Prostate gland (tissue), 2 donors: Measurements from ENCODE around the gene YY2.
"Not testable (repeated sequence)": the region's sequence is repeated elsewhere in the genome, so short reads cannot be mapped to it uniquely, and the experiment has no call there.

Source experiments
- CTCF ChIP-seq, 4 experiments: fragments of 200-600 bp in 2 of 4; fragments of 450-650 bp in 2 of 4; sonication (generic) in 2 of 4; IDR thresholded peaks; 1 replicate in 3 of 4; 2 replicates in 1 of 4; pipeline ENCODE4 v1.5.1; 2016 to 2019; ENCODE audit warnings: antibody characterized with exemption in 4 of 4, mild to moderate bottlenecking in 2 of 4, moderate library complexity in 2 of 4
- POLR2A ChIP-seq: fragments of 450-650 bp; IDR thresholded peaks from one replicate; pipeline ENCODE4 v1.6.1; 2016; ENCODE audit warnings: antibody characterized with exemption, mild to moderate bottlenecking
- POLR2AphosphoS5 ChIP-seq: sonication (generic); formaldehyde crosslinking; IDR thresholded peaks from one replicate; pipeline ENCODE4 v1.6.1; 2017; ENCODE audit warnings: antibody characterized with exemption

DNA sequence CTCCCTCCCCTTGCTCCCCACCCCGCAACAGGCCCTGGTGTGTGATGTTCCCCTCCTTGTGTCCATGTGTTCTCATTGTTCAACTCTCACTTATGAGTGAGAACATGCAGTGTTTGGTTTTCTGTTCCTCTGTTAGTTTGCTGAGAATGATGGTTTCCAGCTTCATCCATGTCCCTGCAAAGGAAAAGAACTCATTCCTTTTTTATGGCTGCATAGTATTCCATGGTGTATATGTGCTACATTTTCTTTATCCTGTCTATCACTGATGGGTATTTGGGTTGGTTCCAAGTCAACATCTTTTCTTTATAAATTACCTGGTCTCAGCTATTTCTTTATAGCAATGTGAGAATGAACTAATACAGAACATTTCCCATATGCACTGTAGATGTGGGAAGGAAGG, 35.6 kb upstream of the YY2 start:
- not testable (repeated sequence) for TF ChIP-seq POLR2AphosphoS5; POLR2A; CTCF (IDR thresholded peaks at IDR 0.05)
